Measurements from ENCODE around the gene GRIK4. TPM values are rescaled to one million over a fixed set of nuclear protein-coding genes. Genes with fewer than 3 reads are reported as not detected.

GRIK4 gene
- total RNA-seq, 1 donor from 2014 or later, result 0.06 TPM

DNA sequence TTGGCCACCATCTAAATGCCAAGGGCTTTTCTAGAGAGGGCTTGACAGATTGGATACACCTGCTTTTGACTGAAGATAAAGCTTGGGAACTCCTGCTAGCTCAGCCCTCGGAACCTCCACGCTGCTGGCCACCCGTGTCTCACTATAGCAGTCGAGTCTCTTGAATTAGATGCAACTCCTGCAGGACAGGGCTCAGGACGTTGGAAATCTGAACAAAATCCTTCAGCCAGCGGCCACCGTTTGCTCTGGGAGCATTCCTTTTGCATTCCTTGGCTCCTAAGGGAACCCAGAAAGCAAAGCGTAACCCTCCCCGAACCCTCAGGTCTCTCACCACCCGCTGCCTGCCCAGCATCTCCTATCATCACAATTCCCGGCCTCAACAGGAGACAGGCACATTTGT is 77.8 kb downstream of the GRIK4 start:
- TF ChIP-seq, protein P1, sequence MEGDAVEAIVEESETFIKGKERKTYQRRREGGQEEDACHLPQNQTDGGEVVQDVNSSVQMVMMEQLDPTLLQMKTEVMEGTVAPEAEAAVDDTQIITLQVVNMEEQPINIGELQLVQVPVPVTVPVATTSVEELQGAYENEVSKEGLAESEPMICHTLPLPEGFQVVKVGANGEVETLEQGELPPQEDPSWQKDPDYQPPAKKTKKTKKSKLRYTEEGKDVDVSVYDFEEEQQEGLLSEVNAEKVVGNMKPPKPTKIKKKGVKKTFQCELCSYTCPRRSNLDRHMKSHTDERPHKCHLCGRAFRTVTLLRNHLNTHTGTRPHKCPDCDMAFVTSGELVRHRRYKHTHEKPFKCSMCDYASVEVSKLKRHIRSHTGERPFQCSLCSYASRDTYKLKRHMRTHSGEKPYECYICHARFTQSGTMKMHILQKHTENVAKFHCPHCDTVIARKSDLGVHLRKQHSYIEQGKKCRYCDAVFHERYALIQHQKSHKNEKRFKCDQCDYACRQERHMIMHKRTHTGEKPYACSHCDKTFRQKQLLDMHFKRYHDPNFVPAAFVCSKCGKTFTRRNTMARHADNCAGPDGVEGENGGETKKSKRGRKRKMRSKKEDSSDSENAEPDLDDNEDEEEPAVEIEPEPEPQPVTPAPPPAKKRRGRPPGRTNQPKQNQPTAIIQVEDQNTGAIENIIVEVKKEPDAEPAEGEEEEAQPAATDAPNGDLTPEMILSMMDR (conservative IDR thresholded peaks at IDR 0.05; ENCODE audit: low read depth, low read length), result no peak
- DNase-seq (ENCODE audit: low read depth), result no peak
- no peak overlapping the region for H3K4me3 ChIP-seq (ENCODE audit: low read depth, low read length)

DNA sequence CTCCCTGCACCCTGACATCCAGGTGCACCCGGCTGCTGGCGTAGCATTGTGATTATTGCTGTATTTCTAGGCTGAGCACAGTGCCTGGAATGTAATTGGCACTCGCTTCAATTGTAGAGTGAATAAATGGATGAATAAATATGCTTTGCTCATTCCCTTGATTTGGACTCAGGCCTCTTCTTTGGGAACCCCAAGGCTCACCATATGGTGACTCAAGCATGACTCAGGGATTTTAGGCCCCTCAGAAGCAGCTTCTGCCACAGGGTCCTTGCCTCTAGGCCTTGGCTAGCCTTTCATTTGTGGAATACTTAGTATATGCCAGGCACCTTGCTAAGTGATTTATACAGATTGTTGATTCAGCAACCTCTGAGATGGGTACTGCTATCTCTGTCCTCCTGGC is 78.9 kb downstream of the GRIK4 start:
- DNase-seq (ENCODE audit: low read depth), result no peak

DNA sequence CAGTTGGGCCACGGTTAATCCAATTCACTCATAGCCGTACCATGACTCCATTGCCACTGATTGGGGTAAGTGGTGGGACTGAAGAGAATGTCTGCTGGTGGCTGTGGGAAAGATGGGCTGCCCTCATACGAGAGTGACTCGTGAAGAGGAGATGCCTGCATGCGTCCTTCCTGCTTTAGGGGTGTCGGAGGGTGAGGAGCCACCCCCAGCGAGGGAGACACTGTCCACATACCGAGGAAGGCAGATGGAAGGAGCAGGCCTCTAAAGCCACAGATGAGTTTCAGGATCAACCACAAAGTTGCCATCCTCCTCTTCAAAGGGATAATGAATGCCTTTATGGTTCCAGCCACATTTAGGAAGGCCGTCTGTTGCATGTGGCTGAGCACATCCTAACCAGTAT is 83.2 kb downstream of the GRIK4 start:
- TF ChIP-seq, protein P1 (conservative IDR thresholded peaks at IDR 0.05; ENCODE audit: low read depth, low read length), result no peak
- no peak for DNase-seq (ENCODE audit: low read depth)
- no peak overlapping the region for H3K4me3 ChIP-seq (ENCODE audit: low read depth, low read length)

More for the DNA sequence above, 78.9 kb downstream of the GRIK4 start:
- no peak overlapping the region for H3K4me3 ChIP-seq (ENCODE audit: low read depth, low read length)
- TF ChIP-seq, protein P1 (conservative IDR thresholded peaks at IDR 0.05; ENCODE audit: low read depth, low read length), result no peak

DNA sequence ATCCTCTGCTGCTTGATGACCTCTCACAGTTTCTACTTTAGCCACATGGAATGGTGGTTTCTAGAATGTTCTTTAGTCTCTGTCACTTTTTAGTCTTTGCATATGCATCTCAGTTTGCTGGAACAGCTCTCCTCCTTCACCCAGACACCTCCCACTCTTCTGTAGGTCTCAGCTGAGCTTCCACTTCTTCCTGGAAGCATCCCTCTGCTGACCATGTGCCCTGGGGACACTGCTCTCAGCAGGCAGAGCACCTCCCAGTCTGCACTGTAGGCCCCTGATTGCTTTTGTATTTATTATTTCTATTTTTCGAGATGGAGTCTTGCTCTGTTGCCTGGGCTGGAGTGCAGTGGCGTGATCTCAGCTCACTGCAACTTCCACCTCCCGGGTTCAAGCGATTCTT is 84.0 kb downstream of the GRIK4 start:
- no peak overlapping the region for H3K4me3 ChIP-seq (ENCODE audit: low read depth, low read length)
- DNase-seq (ENCODE audit: low read depth), result no peak
- TF ChIP-seq, protein P1 (conservative IDR thresholded peaks at IDR 0.05; ENCODE audit: low read depth, low read length), result no peak

DNA sequence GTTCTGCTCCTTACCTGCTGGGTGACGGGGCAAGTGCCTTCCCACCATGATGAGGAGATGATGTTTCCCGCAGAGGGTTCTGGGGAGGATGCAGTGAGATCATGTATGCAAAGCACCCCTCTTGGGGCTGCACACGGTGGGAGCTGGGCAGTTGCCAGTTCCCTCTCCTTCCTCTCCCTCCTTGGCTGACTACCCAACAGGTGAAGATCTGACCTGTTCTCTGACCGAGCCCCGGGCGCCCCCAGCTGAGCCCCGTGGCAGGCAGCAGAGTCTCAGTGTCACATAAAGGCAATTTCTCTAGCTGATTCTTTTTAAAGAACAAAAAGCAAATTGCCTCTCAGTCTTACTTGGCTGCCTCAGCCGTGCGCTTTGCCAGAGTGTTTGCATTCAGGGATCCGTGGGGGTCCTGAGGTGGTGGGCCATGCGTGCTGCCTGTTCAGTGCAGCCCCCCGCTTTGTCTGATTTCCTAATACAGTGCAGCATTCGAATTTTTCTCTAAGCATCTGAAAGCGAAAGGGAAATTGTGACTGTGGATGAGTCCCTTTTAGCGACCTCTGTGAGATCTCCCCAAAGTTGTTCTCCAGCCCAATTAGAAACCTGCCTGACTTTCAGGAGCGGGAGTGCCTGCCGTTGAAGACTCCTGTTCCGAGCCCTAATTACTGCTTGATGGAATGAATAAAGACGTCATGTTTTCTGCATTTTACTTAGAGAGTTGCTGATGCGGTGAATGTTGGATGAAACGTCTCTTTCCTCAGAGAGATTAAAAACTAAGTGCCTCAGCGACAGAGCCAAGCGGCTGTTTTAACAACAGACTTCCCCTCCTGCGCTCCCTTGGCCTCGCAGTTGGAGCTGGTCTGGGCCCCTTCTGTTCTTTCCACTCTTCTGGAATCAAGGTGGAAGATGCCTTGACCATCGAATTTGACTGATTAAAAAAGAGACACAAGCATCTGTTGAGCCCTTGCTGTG is 86.0 kb downstream of the GRIK4 start:
- TF ChIP-seq, protein P1 (conservative IDR thresholded peaks at IDR 0.05; ENCODE audit: low read depth, low read length), result no peak

DNA sequence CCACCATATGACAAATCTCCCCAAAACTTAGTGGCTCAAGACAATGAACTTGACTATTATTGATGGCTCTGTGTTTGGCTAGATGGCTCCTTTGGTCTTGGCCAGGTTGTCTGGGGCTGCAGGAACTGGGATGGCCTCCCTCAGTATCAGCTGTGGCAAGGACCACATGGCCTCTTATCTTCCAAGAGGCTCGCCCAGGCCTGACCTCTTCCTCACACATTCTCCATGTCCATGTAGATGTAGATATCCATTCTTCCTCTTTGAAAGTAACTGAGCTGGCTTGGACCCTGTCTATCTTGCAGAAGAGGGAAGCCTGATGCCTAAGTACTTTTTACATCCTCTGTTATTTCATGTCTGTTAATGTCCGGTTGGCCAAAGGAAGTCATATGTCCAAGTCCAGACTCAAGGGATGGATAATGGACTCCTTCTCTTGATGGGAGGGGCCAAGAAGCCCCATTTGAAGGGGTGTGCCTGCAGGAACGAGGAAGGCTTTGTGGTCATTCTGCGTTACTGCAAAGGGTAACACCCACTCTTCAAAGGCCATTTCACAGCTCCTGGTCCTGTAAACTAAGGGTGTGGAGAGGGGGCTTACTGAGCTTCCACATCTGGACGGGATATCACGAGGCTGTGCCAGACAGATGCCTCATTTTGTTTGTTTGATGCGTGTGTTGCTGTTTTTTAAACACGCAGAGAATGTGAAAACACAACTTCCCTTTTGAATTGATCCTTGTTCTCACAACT is 87.1 kb downstream of the GRIK4 start:
- DNase-seq (ENCODE audit: low read depth), result no peak
- TF ChIP-seq, protein P1 (conservative IDR thresholded peaks at IDR 0.05; ENCODE audit: low read depth, low read length), result no peak
- H3K4me3 ChIP-seq (ENCODE audit: low read depth, low read length), result no peak overlapping the region

More for the DNA sequence above, 86.0 kb downstream of the GRIK4 start:
- DNase-seq (ENCODE audit: low read depth), result no peak
- no peak overlapping the region for H3K4me3 ChIP-seq (ENCODE audit: low read depth, low read length)
